Prostate gland (tissue), 2 donors: Measurements from ENCODE around the gene LYSMD4. TPM values are rescaled to one million over a fixed set of nuclear protein-coding genes. Genes with fewer than 3 reads are reported as not detected.

Source experiments
- DNase-seq: peaks from one replicate; pipeline ENCODE4 v3.0.0-alpha.2; 2019; ENCODE audit warnings: low spot score
- H3K27ac ChIP-seq, 2 donors: fragments of 200-600 bp; sonication (generic); 2 replicates each; pipeline ENCODE4 v1.5.1; 2017 to 2019
- H3K27me3 ChIP-seq: fragments of 200-600 bp; sonication (generic); replicated peaks from 2 replicates; pipeline ENCODE4 v1.5.1; 2019; ENCODE audit not compliant: insufficient read depth
- H3K36me3 ChIP-seq, 2 donors: fragments of 200-600 bp; sonication (generic); 1 replicate in 1 of 2; 2 replicates in 1 of 2; pipeline versions ENCODE4 v1.5.1 to v1.8.1; 2017 to 2019
- H3K4me1 ChIP-seq: fragments of 200-600 bp; sonication (generic); replicated peaks from 2 replicates; pipeline ENCODE4 v1.5.1; 2019
- H3K4me3 ChIP-seq, 2 donors: fragments of 200-600 bp; sonication (generic); 2 replicates each; pipeline ENCODE4 v1.5.1; 2017 to 2019
- H3K9me3 ChIP-seq: fragments of 200-600 bp; sonication (generic); 2 replicates; pipeline ENCODE4 v1.5.1; 2017
- POLR2A ChIP-seq: fragments of 450-650 bp; IDR thresholded peaks from one replicate; pipeline ENCODE4 v1.6.1; 2016; ENCODE audit warnings: antibody characterized with exemption, mild to moderate bottlenecking
- POLR2AphosphoS5 ChIP-seq: sonication (generic); formaldehyde crosslinking; IDR thresholded peaks from one replicate; pipeline ENCODE4 v1.6.1; 2017; ENCODE audit warnings: antibody characterized with exemption
- WGBS: methylation state at CpG from one replicate; pipeline ENCODE4 v1.1.5; 2018; 5-methylcytosine and 5-hydroxymethylcytosine counted together
- intact Hi-C: fragments of 100-400 bp; cut with DNase I; formaldehyde crosslinking; loops from one replicate; pipeline ENCODE4 v1.14.2; 2022
- total RNA-seq, 2 donors: library from RNA; depleted of rRNA; stranded (reverse); fragments of >200 nt; gene quantifications; one replicate each; pipeline ENCODE4 v1.1.0, GENCODE V29; 2016
- TF ChIP-seq, protein P1 (sequence below), 4 experiments: fragments of 200-600 bp in 2 of 4; fragments of 450-650 bp in 2 of 4; sonication (generic) in 2 of 4; IDR thresholded peaks; 1 replicate in 3 of 4; 2 replicates in 1 of 4; pipeline ENCODE4 v1.5.1; 2016 to 2019; ENCODE audit warnings: antibody characterized with exemption in 4 of 4, mild to moderate bottlenecking in 2 of 4, moderate library complexity in 2 of 4

LYSMD4 gene
- total RNA-seq, 2 donors from 2014 or later = 2.7 to 21.1 TPM

DNA sequence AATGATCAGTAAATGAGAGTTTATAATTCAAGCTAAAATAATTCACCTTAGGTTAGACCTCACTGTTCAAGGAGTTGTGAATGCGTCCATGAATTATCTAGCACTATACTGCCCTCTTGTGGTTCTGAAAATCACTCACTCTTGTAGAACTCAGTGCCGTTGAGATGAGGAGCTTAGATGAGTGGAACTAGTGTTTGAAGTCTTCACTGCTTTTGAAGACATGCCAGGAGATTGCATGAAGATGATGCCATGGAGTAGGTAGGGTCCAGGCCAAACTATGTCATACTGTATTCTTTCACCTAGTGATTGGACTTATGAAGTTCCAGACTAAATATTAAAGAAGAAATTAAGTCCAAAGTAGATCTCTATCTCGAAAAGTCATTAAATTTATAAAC lies 28.8 kb downstream of the LYSMD4 start:
- 27% methylated on average over 3 of the region's 3 CpGs for WGBS
- intact Hi-C loops = loop anchor here (2.0 to 10.0 kb wide), 4 partner anchors 137 to 600 kb away; partner anchors contain the start of genes MEF2A and SYNM
- peak; percentile 76 for DNase-seq

DNA sequence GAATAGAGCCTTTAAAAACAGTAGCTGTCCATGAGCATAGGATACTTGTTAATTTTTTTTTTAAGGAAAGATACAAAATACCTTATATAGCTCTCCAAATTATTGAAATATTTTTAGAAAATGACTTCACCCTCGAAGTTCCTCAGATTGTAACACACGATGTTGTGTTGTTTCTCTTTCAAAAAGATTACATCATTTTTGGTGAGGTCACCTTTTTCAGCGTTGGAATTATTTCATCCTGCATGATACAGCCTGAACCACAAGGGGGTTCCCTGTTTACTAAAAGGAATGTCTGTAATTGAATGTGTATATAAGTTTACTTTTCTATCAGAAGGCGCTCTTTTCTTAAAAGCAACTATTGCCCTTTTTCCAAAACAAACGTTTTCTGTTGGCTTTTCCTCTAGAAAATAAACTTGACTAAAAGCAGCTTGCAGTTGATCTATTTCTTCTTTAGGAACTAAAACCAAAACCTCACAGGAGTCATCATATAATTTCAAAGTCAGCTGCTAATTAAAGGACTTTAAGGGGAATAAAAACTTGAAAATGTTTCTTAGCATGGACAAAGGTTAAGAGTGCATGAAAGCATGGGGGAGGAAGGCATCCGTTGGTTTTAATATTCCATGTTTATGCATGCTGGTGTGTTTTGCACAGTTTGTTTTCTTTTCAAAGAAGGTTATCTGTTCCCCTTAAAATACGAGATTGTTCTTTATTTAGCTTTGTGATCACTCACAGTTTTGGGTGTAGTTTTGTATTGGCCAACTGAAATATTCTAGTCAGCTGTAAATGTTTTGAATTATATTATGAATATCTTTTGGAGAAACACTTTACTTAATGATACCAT lies 29.4 kb downstream of the LYSMD4 start:
- H3K4me1 ChIP-seq = no peaks in the 10 kb centered on the region
- WGBS = 10% methylated on average over 7 of the region's 7 CpGs

More for the DNA sequence above, 28.8 kb downstream of the LYSMD4 start:
- Histone ChIP-seq H3K4me3 (no peak overlapping the region), H3K36me3 (no peaks in the 10 kb centered on the region), H3K27ac (peak overlapping the region in 1 of 2 donors; percentile 36), H3K4me1 (no peaks in the 10 kb centered on the region), H3K9me3 (no peaks in the 10 kb centered on the region), H3K27me3 (no peaks in the 10 kb centered on the region)
- TF ChIP-seq, protein P1, sequence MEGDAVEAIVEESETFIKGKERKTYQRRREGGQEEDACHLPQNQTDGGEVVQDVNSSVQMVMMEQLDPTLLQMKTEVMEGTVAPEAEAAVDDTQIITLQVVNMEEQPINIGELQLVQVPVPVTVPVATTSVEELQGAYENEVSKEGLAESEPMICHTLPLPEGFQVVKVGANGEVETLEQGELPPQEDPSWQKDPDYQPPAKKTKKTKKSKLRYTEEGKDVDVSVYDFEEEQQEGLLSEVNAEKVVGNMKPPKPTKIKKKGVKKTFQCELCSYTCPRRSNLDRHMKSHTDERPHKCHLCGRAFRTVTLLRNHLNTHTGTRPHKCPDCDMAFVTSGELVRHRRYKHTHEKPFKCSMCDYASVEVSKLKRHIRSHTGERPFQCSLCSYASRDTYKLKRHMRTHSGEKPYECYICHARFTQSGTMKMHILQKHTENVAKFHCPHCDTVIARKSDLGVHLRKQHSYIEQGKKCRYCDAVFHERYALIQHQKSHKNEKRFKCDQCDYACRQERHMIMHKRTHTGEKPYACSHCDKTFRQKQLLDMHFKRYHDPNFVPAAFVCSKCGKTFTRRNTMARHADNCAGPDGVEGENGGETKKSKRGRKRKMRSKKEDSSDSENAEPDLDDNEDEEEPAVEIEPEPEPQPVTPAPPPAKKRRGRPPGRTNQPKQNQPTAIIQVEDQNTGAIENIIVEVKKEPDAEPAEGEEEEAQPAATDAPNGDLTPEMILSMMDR (IDR thresholded peaks at IDR 0.05) = peak; percentile 36 to 88 (median 84)
- TF ChIP-seq POLR2A (no peak), POLR2AphosphoS5 (peak; percentile 73)

DNA sequence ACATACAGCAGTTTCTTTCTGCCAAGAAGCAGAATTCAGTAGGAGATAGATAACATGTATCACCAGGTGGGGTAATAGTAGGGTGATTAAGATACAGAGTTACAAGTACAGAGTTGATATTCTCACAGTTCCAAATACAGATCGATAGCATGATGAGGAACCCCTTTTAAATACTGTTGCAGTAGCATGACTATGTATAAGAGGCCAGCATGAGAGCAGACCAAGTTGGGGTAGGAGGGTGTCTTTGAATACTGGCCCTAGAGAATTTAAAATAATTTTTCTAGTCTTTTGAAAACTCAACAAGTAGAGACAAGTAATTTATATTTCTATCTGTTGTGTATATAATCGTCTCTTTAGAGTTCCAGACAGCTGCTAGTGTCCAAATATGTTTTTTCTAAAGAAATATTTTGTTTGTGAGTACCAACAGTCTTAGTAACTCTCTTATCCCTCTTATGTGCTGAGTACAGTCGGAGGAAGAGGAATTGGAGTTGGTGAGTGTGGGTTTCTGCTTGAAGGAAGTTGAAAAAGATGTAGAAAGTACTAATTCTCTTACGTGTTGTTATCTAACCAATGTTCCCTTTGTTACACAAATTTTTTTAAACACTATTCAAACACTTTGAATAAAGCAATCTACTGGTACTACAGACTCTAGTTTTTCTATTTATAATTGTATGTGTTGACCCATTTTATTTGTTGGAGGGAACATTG lies 30.2 kb downstream of the LYSMD4 start:
- WGBS = 52% methylated on average over 4 of the region's 4 CpGs
- no peaks in the 10 kb centered on the region for H3K27me3 ChIP-seq
- DNase-seq = no peak
- no peaks in the 10 kb centered on the region for H3K36me3 ChIP-seq
- H3K27ac ChIP-seq = peak overlapping the region; percentile 8 to 53
- no peaks in the 10 kb centered on the region for H3K4me1 ChIP-seq
- intact Hi-C loops = loop anchor here (5.0 to 10.0 kb wide), 3 partner anchors 136 to 598 kb away; partner anchors contain the start of genes MEF2A and SYNM
- no peaks in the 10 kb centered on the region for H3K9me3 ChIP-seq
- TF ChIP-seq POLR2A = no peak
- TF ChIP-seq, protein P1 (IDR thresholded peaks at IDR 0.05) = no peak
- TF ChIP-seq POLR2AphosphoS5 = no peak
- H3K4me3 ChIP-seq = no peak overlapping the region

More for the DNA sequence above, 29.4 kb downstream of the LYSMD4 start:
- Histone ChIP-seq H3K36me3 (no peaks in the 10 kb centered on the region), H3K27me3 (no peaks in the 10 kb centered on the region), H3K27ac (peak overlapping the region; percentile 36 to 53), H3K4me3 (no peak overlapping the region), H3K9me3 (no peaks in the 10 kb centered on the region)
- DNase-seq = no peak
- intact Hi-C loops = loop anchor here (2.0 to 10.0 kb wide), 4 partner anchors 137 to 599 kb away; partner anchors contain the start of genes MEF2A and SYNM
- TF ChIP-seq POLR2AphosphoS5 (peak; percentile 67), POLR2A (no peak)
- TF ChIP-seq, protein P1 (IDR thresholded peaks at IDR 0.05) = peak in 3 of 4 experiments; percentile 27 to 79 (median 66)

DNA sequence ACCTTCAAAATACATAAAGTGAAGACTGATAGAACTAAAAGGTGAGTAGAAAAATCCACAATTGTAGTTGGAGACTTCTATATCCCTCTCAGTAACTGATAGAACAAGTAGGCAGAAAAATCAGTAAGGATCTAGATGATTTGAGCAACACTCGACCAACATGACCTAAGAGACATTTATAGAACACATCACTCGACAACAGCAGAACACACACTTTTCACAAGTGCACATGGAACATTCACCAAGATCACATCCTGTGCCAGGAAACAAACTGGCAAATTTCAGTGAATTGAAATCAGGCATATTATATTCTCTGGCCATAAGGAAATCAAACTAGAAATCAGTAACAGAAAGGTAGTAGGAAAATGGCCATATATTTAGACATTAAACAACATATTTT lies 37.1 kb downstream of the LYSMD4 start:
- no peak for TF ChIP-seq POLR2AphosphoS5
- TF ChIP-seq, protein P1 (IDR thresholded peaks at IDR 0.05) = no peak
- TF ChIP-seq POLR2A = no peak
- intact Hi-C loops = no loop called here
- no peak for DNase-seq
- H3K27me3 ChIP-seq = no peaks in the 10 kb centered on the region
- 73% methylated on average over 2 of the region's 2 CpGs for WGBS
- H3K4me3 ChIP-seq = no peak overlapping the region
- H3K4me1 ChIP-seq = no peaks in the 10 kb centered on the region
- no peak overlapping the region for H3K27ac ChIP-seq
- H3K9me3 ChIP-seq = no peaks in the 10 kb centered on the region
- no peaks in the 10 kb centered on the region for H3K36me3 ChIP-seq
